ENCODE data around the gene PKP3.

- TF ChIP-seq CTCF (IDR thresholded peaks at IDR 0.05) (no peak), EZH2 (IDR thresholded peaks at IDR 0.05; ENCODE audit: borderline replicate concordance, insufficient read depth, low read depth, low read length, poor library complexity, severe bottlenecking) (no peak)
Measured at GRCh38 chr11:406796-407650, 13.0 kb downstream of the PKP3 start.
